Thymus (tissue), 11 donors: Measurements from ENCODE around the gene TMED8. TPM values are rescaled to one million over a fixed set of nuclear protein-coding genes. Genes with fewer than 3 reads are reported as not detected.

Experiments used
- DNase-seq, 9 donors: peaks; one replicate each; pipeline ENCODE4 v3.0.0-alpha.2; 2013; ENCODE audit warnings: low spot score in 9 of 9, low read depth in 6 of 9, missing footprints in 1 of 9
- H3K27ac ChIP-seq, 2 donors: one replicate each; pipeline ENCODE4 v1.5.1; 2013; ENCODE audit warnings: control low read depth in 1 of 2, low read depth in 1 of 2, low read length in 1 of 2, mild to moderate bottlenecking in 1 of 2, moderate library complexity in 1 of 2
- H3K27me3 ChIP-seq, 2 donors: one replicate each; pipeline ENCODE4 v1.5.1; 2013; ENCODE audit warnings: low read length in 1 of 2; ENCODE audit not compliant: control insufficient read depth in 2 of 2, insufficient read depth in 1 of 2
- H3K36me3 ChIP-seq, 2 donors: one replicate each; pipeline ENCODE4 v1.5.1; 2013; ENCODE audit warnings: low read length in 1 of 2, mild to moderate bottlenecking in 1 of 2, moderate library complexity in 1 of 2; ENCODE audit not compliant: control insufficient read depth in 2 of 2, insufficient read depth in 2 of 2
- H3K4me1 ChIP-seq, 2 donors: one replicate each; pipeline ENCODE4 v1.5.1; 2013; ENCODE audit warnings: low read length in 2 of 2; ENCODE audit not compliant: control insufficient read depth in 2 of 2, insufficient read depth in 2 of 2
- H3K4me3 ChIP-seq, 2 donors: one replicate each; pipeline ENCODE4 v1.5.1; 2013; ENCODE audit warnings: low read length in 2 of 2, control low read depth in 1 of 2, mild to moderate bottlenecking in 1 of 2
- H3K9me3 ChIP-seq, 2 donors: one replicate each; pipeline ENCODE4 v1.5.1; 2013; ENCODE audit warnings: low read length in 1 of 2, mild to moderate bottlenecking in 1 of 2; ENCODE audit not compliant: control insufficient read depth in 2 of 2, insufficient read depth in 1 of 2
- WGBS: extraction: QIAGEN DNeasy Blood & Tissue Kit; methylation state at CpG from one replicate; pipeline ENCODE4 v1.1.7; 2013; 5-methylcytosine and 5-hydroxymethylcytosine counted together
- polyA plus RNA-seq: library from polyadenylated mRNA; stranded (reverse); fragments of 200-250 nt; gene quantifications from one replicate; pipeline ENCODE4 v1.2.3, GENCODE V29; 2013
- total RNA-seq: library from RNA; stranded (reverse); fragments of 120-200 nt; gene quantifications from one replicate; pipeline ENCODE4 v1.2.4, GENCODE V29; 2013
- donor health status: healthy.

The TMED8 gene
- total and polyA plus RNA-seq, 2 donors: 7.0 to 10.0 TPM

GRCh38 chr14:77375973-77376770 is 722 bp downstream of the TMED8 start:
- WGBS: 15% methylated on average over 24 of the region's 24 CpGs
- H3K27me3 ChIP-seq: no peaks in the 10 kb centered on the region
- H3K9me3 ChIP-seq: no peaks in the 10 kb centered on the region
- peak overlapping the region; percentile 96 to 98 for H3K4me3 ChIP-seq
- no peaks in the 10 kb centered on the region for H3K36me3 ChIP-seq
- H3K27ac ChIP-seq: peak overlapping the region; percentile 62 to 79
- peaks cover 3 to 13% of the 10 kb centered on the region in 2 donors for H3K4me1 ChIP-seq
- DNase-seq: peak in 7 of 9 donors; percentile 8 to 46 (median 26)

- 50% methylated on average over 9 of the region's 9 CpGs for WGBS
- H3K4me3 ChIP-seq: peak overlapping the region; percentile 96 to 98
- no peaks in the 10 kb centered on the region for H3K9me3 ChIP-seq
- no peak overlapping the region for H3K27ac ChIP-seq
- H3K4me1 ChIP-seq: peaks cover 3 to 13% of the 10 kb centered on the region in 2 donors
- H3K36me3 ChIP-seq: no peaks in the 10 kb centered on the region
- H3K27me3 ChIP-seq: no peaks in the 10 kb centered on the region
- DNase-seq: peak in 1 of 9 donors; percentile 25
Observed at GRCh38 chr14:77375164-77375950, 1.5 kb downstream of the TMED8 start.

- DNase-seq: peak in 1 of 9 donors; percentile 16
- H3K4me1 ChIP-seq: peaks cover 6 to 20% of the 10 kb centered on the region in 2 donors
- no peaks in the 10 kb centered on the region for H3K36me3 ChIP-seq
- 63% methylated on average over 4 of the region's 4 CpGs for WGBS
- H3K27ac ChIP-seq: peak overlapping the region in 1 of 2 donors; percentile 17
- no peaks in the 10 kb centered on the region for H3K9me3 ChIP-seq
- H3K27me3 ChIP-seq: no peaks in the 10 kb centered on the region
- H3K4me3 ChIP-seq: no peak overlapping the region
Observed at GRCh38 chr14:77372304-77372841, 4.5 kb downstream of the TMED8 start.

GRCh38 chr14:77369285-77369684 is 7.6 kb downstream of the TMED8 start:
- peaks cover 6 to 9% of the 10 kb centered on the region in 2 donors for H3K4me1 ChIP-seq
- H3K36me3 ChIP-seq: no peaks in the 10 kb centered on the region
- peak overlapping the region; percentile 2 to 44 for H3K27ac ChIP-seq
- no peaks in the 10 kb centered on the region for H3K27me3 ChIP-seq
- H3K4me3 ChIP-seq: no peak overlapping the region
- peak in 5 of 9 donors; percentile 24 to 61 (median 33) for DNase-seq
- WGBS: 4% methylated on average over 1 of the region's 1 CpG
- no peaks in the 10 kb centered on the region for H3K9me3 ChIP-seq

GRCh38 chr14:77364146-77364545 is 12.7 kb downstream of the TMED8 start:
- 94% methylated on average over 3 of the region's 3 CpGs for WGBS
- DNase-seq: no peak
- H3K27ac ChIP-seq: no peak overlapping the region

GRCh38 chr14:77359626-77360025 is 17.3 kb downstream of the TMED8 start:
- Histone ChIP-seq H3K27ac (no peak overlapping the region), H3K4me3 (no peak overlapping the region), H3K27me3 (no peaks in the 10 kb centered on the region), H3K4me1 (no peaks in the 10 kb centered on the region), H3K9me3 (no peaks in the 10 kb centered on the region), H3K36me3 (no peaks in the 10 kb centered on the region)
- 96% methylated on average over 1 of the region's 1 CpG for WGBS
- no peak for DNase-seq

More at GRCh38 chr14:77364146-77364545, 12.7 kb downstream of the TMED8 start:
- peaks cover under 1% of the 10 kb centered on the region in 2 donors for H3K4me1 ChIP-seq
- H3K27me3 ChIP-seq: no peaks in the 10 kb centered on the region
- H3K4me3 ChIP-seq: no peak overlapping the region
- H3K9me3 ChIP-seq: no peaks in the 10 kb centered on the region
- H3K36me3 ChIP-seq: no peaks in the 10 kb centered on the region

- no peaks in the 10 kb centered on the region for H3K27me3 ChIP-seq
- H3K27ac ChIP-seq: no peak overlapping the region
- H3K9me3 ChIP-seq: no peaks in the 10 kb centered on the region
- H3K4me3 ChIP-seq: no peak overlapping the region
- WGBS: 96% methylated on average over 4 of the region's 4 CpGs
- no peaks in the 10 kb centered on the region for H3K4me1 ChIP-seq
- no peak for DNase-seq
- H3K36me3 ChIP-seq: no peaks in the 10 kb centered on the region
Observed at GRCh38 chr14:77356899-77357298, 20.0 kb downstream of the TMED8 start.

GRCh38 chr14:77355811-77356210 is 21.1 kb downstream of the TMED8 start:
- Histone ChIP-seq H3K27me3 (no peaks in the 10 kb centered on the region), H3K9me3 (no peaks in the 10 kb centered on the region), H3K4me1 (no peaks in the 10 kb centered on the region), H3K36me3 (peaks cover 0 to 1% of the 10 kb centered on the region in 2 donors), H3K27ac (no peak overlapping the region), H3K4me3 (no peak overlapping the region)
- DNase-seq: no peak
- 97% methylated on average over 4 of the region's 4 CpGs for WGBS
